HG03520 (cell line): Measurements from ENCODE around the gene ZBTB34.

ENCODE experiments used
- ATAC-seq: cut with Tn5 transposase; IDR thresholded peaks from one replicate; pipeline ENCODE4 v1.9.1; 2021; ENCODE audit warnings: mild to moderate bottlenecking, moderate library complexity; ENCODE audit not compliant: unreplicated experiment

ZBTB34 gene

DNA sequence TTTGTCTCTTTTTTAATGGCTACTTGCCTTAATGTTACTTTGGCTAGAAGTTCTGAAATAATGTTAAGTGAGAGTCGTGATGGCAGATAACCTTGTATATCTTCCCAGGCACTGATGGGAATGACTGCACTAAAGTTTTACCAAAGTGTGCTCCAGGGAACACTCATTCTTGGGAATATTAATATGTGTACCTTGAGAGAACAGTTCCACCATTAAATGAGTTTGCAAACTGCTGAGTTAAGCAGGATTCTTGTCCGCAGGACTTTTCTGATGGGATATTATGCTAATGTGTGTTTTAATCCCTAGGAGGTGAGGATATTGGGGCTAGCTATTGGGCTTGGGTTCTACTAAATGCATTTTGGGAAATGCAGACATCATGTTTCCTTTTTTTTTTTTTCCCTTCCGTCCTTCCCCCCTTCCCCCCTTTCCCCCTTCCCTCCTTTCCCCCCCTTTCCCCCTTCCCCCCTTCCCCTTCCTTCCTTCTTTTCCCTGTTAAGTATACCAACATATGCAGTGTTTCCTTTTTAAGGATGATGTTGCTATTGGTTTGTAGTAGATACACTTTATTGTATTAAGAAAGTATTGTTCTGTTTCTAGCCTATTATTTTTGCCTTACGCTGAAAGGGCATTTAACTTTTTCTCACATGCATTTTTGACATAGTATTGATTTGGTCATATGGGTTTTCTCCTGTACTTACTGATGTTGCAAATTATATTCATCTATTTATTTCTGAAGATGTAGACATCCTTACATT lies 15.5 kb downstream of the ZBTB34 start:
- ATAC-seq: no peak

DNA sequence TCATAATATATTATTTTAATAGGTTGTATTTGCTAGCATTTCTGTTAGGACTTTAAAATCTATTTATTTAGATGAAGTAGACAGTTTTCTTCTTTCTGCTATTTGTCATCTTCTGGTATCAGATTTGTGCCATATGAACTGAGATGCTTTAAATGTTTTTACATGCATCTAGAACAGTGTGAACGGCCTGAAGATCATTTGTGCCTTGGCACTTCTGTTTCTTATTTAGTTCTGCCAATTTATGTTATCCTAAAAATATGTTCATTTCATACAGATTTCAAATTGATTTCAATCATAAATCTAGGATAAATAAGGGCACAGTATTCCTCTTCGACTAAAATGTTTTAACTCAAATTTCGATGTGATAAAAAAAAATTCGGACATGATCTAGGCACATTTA lies 16.1 kb downstream of the ZBTB34 start:
- no peak for ATAC-seq

DNA sequence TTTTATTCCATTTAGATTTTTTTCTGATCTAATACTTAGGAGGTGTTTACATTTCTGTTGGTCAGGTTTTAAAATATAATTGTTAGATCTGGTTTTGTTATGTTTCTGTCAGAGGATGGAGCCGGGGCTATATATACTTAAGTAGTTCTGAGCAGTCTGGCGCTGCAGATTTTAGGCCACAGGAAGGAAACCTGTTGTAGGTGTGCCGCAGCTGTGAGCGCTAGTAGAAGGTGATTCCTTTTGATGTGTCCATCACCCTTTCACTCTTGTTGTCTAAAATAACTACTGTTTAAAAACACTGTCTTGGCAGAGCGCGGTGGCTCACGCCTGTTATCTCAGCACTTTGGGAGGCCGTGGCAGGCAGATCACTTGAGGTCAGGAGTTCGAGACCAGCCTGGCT lies 17.0 kb downstream of the ZBTB34 start:
- ATAC-seq: no peak

DNA sequence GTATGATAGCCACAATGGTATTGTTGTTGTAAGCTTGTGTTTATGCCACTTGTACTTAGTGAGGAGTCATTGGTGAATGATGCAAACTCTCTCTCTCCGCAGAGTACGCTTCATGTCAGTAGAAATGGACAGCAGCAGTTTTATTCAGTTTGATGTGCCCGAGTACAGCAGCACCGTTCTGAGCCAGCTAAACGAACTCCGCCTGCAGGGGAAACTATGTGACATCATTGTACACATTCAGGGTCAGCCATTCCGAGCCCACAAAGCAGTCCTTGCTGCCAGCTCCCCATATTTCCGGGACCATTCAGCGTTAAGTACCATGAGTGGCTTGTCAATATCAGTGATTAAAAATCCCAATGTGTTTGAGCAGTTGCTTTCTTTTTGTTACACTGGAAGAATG lies 18.8 kb downstream of the ZBTB34 start:
- ATAC-seq: no peak

DNA sequence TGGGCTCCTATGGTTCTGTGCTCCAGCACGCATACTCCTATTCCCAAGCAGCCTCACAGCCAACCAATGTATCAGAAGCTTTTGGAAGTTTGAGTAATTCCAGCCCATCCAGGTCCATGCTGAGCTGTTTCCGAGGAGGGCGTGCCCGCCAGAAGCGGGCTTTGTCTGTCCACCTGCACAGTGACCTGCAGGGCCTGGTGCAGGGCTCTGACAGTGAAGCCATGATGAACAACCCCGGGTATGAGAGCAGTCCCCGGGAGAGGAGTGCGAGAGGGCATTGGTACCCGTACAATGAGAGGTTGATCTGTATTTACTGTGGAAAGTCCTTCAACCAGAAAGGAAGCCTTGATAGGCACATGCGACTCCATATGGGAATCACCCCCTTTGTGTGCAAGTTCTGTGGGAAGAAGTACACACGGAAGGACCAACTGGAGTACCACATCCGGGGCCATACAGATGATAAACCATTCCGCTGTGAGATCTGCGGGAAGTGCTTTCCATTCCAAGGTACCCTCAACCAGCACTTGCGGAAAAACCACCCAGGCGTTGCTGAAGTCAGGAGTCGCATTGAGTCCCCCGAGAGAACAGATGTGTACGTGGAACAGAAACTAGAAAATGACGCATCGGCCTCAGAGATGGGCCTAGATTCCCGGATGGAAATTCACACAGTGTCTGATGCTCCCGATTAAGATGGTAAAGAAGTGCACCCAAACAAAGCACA lies 19.9 kb downstream of the ZBTB34 start:
- no peak for ATAC-seq

DNA sequence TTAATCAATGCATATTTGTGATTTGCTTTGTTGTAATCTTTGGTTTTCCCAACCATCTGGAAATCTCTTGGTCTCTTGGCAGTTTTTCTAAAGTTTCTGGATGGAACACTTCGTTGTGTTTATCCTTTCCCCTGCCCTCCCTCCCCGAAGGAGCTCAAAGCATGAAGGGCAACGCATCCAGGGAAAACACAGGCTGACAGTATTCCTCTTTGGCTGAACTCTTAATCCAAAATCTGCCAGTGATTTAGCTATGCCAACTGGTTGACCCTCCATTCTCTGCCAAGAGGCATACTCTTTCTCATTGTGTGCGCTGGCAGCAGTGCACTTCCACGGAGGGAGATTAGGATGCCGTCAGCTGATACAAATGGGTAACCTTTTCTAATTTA lies 20.5 kb downstream of the ZBTB34 start:
- no peak for ATAC-seq

DNA sequence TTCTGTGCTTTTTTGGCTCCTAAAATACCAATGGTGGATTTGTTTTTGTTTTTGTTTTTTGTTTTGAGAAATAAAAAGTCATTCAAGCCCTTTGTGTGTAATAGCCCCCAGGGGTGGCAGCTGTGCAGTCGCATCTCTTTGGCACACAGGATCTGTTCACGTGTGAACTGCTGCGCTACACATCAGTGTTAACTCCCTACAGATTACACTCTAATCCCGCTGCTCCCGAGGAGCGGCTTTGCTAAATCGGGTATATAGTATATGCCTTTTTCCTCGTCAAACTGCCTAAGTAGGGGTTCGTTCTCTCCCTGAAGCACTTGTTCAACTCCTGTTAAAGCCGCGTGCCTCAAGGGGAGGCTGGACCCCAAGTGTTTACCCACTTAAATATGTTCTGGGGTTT lies 22.3 kb downstream of the ZBTB34 start:
- ATAC-seq: no peak

DNA sequence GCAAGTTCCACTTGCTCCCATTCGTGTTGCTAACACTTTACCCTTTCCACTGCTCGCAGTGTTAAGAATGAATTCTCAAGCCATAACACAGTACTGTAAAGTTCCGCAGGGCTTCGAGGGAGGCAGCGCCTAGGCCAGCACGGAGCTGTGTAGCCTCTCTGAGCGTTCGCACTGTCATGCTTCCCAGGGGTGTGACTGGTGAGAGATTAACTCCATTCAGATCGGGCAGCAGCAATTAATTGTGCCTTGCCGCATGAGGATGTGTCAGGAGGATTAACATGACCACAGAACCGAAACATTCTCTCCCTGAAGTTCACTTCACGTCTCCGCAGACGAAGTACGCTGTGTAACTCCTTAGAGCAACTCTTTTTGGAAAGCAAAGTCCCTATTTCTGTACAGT lies 23.2 kb downstream of the ZBTB34 start:
- ATAC-seq: no peak

DNA sequence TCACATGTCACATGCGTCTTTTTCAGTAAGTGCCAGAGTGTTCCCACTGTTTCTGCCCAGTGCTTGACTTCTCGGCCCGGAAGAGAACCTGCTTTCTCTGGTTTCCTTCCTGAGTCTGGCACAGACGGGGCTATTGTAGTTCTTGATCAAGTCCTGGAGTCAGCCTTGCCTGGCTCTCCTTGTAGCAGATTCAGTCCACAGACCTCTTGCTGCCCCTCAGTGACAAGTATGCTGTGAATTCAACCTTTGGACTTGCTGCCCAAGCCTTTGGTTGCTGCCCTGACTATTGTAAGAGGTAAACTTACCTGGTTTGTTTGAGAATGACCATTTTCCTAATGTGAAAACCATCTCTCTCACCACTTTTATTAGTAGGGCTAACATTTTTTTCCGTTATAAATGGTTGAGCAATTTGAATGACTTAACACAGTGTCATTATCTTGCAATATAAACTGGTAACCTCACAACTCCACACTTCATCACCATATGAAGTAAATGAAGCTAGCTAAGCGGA lies 24.7 kb downstream of the ZBTB34 start:
- no peak for ATAC-seq

DNA sequence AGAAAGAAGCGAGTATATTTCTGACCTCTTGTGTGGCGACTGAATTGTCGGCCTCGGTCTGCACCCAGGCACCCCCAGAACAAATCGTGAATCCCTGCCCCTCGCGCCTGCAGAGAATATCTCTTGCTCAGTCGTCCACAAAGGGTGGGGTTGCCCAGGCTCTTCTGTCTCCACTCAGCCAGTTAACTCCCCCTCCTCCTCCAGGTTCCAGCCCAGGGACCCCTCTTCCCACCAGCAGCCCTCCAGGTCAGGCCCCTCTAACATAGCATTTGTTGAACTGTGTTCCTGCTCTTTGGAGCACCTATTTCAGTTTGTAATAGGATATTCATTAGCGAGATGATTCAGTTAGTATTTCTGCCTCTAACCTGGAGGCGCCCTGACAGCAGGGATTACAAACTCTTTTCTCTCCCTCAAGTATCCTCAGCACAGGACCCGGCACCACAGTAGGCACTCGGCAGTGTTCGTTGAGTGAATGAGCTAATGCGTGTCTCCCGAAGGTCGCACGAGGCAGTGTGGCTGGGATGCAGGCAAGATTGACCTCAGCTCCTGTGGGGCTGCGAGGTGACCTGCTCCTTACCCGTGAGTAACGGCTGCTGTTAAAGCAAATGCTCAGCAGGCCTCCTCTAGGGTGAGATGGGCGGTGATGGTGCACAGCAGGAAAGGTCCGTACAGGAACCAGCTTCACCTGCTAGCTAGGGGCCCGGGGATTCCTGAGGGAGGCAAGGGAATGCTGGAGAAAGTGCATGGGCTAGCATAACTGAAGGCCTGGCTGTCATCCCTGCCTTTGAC lies 25.8 kb downstream of the ZBTB34 start:
- no peak for ATAC-seq

DNA sequence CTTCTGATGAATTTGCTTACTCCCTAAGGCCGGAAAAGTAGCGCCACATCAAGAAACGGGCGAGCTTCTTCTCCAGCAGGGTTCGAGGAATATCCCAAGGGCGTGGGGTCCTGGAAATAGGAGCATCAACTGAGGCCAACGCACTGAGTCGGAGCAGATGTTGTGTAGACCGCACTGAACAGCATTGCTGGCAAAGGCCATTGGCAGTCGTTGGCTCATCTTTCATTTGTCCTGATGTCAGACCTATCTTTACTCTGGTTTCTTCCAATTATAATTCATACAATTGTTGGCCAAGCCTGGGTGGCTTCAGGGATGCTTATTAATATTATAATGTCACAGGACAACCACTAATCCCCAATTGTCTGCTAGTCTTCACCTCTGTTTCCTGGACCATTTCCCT lies 26.5 kb downstream of the ZBTB34 start:
- ATAC-seq: no peak

DNA sequence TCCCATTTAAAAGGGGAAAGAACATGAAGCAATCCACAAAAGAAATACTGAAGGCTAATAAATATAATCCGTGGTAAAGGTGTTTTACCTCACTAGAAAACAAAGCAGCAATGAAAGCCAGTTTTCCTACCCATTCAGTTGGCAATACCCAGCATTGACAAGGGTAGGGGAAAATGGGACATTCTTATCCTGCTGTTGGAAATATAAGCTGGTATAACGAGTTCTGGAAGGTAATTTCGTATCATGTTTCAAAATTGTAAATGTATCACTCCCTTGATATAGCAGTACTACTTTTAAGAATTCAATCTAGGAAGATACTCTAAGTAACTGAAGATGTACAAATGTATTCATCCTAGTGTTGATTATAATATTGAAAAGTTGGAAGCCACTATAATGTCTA lies 31.2 kb downstream of the ZBTB34 start:
- ATAC-seq: no peak

DNA sequence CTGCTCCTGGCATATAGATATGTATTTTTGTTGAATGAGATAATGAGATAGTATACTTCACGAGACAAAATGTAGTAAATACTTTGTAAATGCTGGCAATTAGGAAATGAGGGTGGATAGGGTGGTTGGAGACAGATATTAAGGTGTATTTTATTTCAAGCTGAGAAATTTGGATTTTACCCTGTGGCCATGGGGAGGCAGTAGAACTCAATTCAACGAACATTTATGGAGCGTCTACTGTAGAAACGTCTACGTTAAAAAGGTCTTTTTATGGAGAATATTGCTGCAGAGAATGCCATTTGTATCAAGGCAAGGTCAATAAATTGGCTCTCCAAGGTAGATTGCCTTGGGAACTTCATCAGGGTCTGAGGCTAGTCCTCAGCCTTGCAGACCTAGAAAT lies 32.6 kb downstream of the ZBTB34 start:
- no peak for ATAC-seq

DNA sequence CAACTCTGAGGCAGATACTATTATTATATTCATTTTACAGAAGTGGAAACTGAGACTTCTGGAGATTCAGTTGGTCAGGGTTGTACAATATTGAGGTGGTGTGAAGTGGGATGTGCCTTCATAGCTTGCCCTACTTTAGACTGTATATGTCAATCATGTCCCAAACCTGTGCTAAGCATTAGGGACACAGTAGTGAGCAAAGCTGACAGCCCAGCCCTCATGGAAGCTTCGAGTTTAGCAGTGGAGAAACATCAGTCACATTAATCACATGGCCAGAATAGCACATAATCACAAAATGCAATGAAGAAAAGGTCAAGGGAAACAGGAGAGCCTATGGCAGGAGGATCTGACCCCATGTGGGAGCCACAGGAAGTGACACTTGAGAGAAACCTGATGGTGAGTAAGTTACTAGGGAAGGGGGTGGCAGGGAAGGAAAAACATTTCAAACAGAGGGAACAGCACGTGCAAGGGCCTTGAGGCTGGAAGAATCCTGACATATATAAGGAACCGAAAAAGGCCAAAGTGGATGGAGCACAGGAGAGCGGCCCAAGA lies 33.7 kb downstream of the ZBTB34 start:
- ATAC-seq: no peak

DNA sequence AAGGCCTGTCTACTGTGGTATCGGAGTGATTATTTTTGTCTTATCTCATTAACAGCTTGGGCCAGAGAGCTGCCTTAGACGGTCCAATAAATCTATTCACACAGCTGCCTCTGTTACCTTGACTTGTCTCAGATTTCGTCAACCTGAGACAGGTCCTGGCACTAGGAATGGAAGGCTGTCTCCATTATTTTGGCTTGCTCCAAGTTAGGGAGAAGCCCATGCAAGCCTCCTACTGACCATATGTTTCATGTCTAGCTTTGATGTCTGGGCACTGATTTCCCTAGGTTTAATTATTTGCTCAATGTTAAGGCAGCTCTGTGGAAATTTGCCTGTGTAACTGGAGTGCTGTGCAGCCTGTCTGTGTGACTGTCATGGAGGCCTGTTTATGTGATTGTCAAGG lies 41.8 kb downstream of the ZBTB34 start:
- ATAC-seq: no peak

DNA sequence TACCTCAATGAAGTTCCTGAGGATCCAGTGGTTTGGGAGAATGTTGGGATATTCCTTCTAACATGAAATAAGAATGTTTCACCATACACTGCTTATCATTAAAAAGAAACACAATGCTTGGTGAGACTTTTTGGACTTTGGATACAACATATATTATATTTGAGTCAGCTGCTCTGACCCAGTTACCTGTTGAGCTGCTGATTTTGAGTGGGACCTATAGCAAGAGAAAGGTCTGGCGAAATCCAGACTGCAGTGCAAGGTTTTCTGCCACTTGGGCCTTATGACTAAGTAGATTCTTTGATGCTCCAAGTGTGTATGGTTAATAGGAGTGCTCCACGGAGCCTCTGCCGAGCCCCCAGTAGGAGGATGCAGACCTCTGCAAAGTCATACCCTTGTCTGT lies 44.1 kb downstream of the ZBTB34 start:
- ATAC-seq: no peak

DNA sequence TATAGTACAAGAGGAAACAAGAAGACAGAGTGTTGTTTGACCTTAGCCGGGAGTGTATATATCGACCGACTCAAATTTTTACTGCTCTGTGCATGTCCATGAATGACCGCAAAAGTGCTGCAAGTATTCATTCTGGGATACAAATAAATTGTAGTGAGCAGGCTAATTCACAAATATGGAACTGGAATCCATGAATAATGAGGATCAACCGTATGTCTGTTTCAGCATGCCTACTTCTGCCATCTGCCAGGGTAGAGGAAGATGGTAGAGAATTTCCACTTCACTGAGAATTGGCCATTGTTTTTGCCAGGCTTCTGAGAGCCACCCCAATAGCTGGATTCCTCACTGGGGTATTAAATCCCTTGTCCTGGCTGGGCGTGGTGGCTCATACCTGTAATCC lies 45.7 kb downstream of the ZBTB34 start:
- no peak for ATAC-seq

DNA sequence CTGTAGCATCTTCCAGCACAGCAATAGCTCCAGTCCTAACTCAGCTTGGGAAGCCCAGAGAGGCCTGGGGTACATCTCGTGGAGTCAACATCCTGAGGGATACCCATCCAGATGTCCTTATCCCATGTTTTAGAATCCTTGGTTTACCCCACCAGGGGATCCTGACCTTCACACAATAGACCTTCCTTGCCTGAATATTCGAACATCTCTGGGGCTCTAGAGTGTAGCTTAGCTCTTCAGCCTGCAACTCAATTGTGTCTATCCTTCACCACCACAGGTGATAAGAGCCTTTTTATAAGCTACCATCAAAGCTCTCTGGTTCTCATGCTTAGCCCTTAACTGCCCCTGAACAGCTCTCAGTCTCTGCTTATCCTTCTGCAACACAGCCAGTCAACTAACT lies 46.6 kb downstream of the ZBTB34 start:
- no peak for ATAC-seq

DNA sequence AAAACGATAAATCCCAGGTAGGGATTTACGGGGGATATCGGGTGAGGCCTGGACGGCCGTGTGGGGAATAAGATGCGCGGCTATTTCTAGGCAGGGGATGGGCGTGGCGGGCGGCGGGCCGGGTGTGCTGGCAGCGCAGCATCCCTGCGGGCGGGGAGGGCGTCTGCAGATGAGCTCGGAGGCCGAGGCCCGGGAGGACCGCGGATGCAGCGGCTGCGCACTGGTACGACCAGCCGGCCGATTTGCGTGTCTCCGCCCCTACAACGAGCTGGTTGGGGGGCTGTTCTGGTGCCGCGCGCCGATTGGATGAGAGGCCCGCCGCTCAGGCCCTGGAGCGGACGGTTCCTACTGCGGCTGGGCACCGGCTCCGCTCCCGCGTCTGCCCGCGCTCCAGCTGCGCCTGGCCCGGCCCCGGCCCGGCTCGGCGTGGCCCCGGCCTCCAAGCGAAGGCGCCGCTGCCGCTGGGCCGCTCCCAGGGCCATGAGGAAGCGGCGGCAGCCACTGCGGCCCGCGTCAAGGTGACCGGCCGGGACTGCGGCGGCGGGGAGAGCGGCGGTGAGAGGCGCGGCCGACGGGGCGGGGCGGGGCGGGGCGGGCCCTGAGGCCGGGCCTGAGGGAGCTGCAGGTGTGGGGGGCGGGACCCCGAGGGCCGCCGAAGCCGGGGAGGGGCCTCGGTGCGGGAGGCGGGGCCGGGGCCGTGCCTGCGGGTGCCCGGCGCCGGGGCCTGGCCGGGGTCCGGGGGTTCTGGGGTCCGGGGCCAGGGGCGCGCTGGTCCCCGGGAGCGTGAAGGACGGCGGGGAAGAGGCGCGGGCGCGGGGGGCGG lies 54.2 kb downstream of the ZBTB34 start, which contains the start of gene RALGPS1:
Gene RALGPS1 (plus strand): TSS at position 325 of the 823 bp plus-strand sequence. CDS start 47,508 bp downstream, outside the sequence.
- ATAC-seq: peak; percentile 92

DNA sequence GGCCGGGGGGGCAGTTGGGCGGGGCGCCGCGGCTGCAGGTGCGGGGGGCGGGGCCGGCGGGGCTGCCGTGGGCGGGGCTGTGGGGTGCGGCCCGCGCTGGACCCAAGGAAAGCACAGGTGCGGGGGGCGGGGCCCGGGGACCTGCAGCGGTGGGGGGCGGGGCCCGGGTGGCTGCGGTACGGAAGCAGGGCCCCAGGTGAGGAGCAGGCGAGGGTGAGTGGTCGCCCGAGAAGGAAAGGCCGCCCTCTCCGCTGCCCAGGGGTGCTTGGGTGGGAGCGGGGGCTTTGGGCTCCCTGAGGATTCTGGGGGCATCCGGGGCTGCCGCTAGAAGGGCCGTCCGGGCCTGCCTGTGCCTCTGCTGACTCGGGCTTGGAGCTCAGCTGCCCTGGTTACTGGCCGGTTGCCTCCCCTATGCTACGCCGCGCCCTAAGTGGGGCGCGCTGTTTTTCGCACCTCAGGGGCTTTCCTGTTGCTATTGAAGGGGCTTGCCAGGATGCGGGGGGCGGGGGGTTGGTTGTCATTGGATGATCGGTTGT lies 54.9 kb downstream of the ZBTB34 start:
- ATAC-seq: no peak
